Measurements from ENCODE around the gene LZTFL1. TPM values are rescaled to one million over a fixed set of nuclear protein-coding genes. Genes with fewer than 3 reads are reported as not detected.

LZTFL1 gene
- total RNA-seq, 2 donors from 2014 or later = 12.5 to 14.5 TPM

GRCh38 chr3:45796902-45797637 lies 44.8 kb downstream of the LZTFL1 start:
- intact Hi-C loops (cut with DNase I) = no loop called here
- H3K27ac ChIP-seq = no peak overlapping the region
- TF ChIP-seq POLR2A (IDR thresholded peaks at IDR 0.05) = no peak
- no peak for TF ChIP-seq CTCF (IDR thresholded peaks at IDR 0.05)
- DNase-seq = no peak
- ATAC-seq = no peak
- H3K4me3 ChIP-seq = no peak overlapping the region
- H3K9me3 ChIP-seq = no peaks in the 10 kb centered on the region
- H3K27me3 ChIP-seq = peaks cover 0 to 9% of the 10 kb centered on the region in 2 donors
- H3K36me3 ChIP-seq (replicated peaks in 1 of 2; ENCODE audit: insufficient read depth in 1 of 2, low read depth in 2 of 2) = no peaks in the 10 kb centered on the region
- WGBS, 2 donors = 56 to 62% methylated on average over 13 of the region's 13 CpGs
- peaks cover 33% of the 10 kb centered on the region for H3K4me1 ChIP-seq

- peak in 2 of 3 donors; percentile 31 to 37 for TF ChIP-seq POLR2A (IDR thresholded peaks at IDR 0.05)
- TF ChIP-seq CTCF (IDR thresholded peaks at IDR 0.05) = no peak
- peak; percentile 25 to 41 (median 36) for DNase-seq
- Histone ChIP-seq H3K9me3 (no peaks in the 10 kb centered on the region), H3K4me3 (peak within 1 kb of the TSS in 1 of 2 donors; percentile 33), H3K27ac (peak within 1 kb of the TSS; percentile 15 to 78 (median 48)), H3K27me3 (peaks cover 0 to 9% of the 10 kb centered on the region in 2 donors), H3K4me1 (peaks cover 41% of the 10 kb centered on the region), H3K36me3 (replicated peaks in 1 of 2; ENCODE audit: insufficient read depth in 1 of 2, low read depth in 2 of 2) (no peaks in the 10 kb centered on the region)
- peak; percentile 34 for ATAC-seq
- intact Hi-C loops (cut with DNase I) = no loop called here
- 3 to 5% methylated on average over 33 to 72 of the region's 91 CpGs for WGBS, 2 donors
Observed at GRCh38 chr3:45795882-45796765, 45.8 kb downstream of the LZTFL1 start, which contains the start of gene SLC6A20. Gene SLC6A20 (minus strand): TSS chr3:45796536. CDS start chr3:45796419, 117 bp downstream.

GRCh38 chr3:45795509-45795881 lies 46.4 kb downstream of the LZTFL1 start:
- Histone ChIP-seq H3K4me3 (no peak overlapping the region), H3K4me1 (peaks cover 41% of the 10 kb centered on the region), H3K9me3 (no peaks in the 10 kb centered on the region), H3K36me3 (replicated peaks in 1 of 2; ENCODE audit: insufficient read depth in 1 of 2, low read depth in 2 of 2) (no peaks in the 10 kb centered on the region), H3K27ac (peak overlapping the region in 2 of 4 donors; percentile 61 to 78), H3K27me3 (peaks cover 0 to 9% of the 10 kb centered on the region in 2 donors)
- TF ChIP-seq POLR2A (IDR thresholded peaks at IDR 0.05) = no peak
- TF ChIP-seq CTCF (IDR thresholded peaks at IDR 0.05) = no peak
- intact Hi-C loops (cut with DNase I) = no loop called here
- DNase-seq (no peak), ATAC-seq (no peak)
- 42% methylated on average over 14 of the region's 14 CpGs for WGBS, 2 donors

GRCh38 chr3:45794660-45795059 lies 47.3 kb downstream of the LZTFL1 start:
- no peak for ATAC-seq
- H3K27ac ChIP-seq = peak overlapping the region in 2 of 4 donors; percentile 72 to 78
- no peak for DNase-seq
- WGBS, 2 donors = 83 to 93% methylated on average over 1 of the region's 1 CpG
- H3K4me3 ChIP-seq = no peak overlapping the region
- TF ChIP-seq CTCF (IDR thresholded peaks at IDR 0.05) (no peak), POLR2A (IDR thresholded peaks at IDR 0.05) (no peak)
- H3K9me3 ChIP-seq = no peaks in the 10 kb centered on the region
- H3K36me3 ChIP-seq (replicated peaks in 1 of 2; ENCODE audit: insufficient read depth in 1 of 2, low read depth in 2 of 2) = no peaks in the 10 kb centered on the region
- H3K4me1 ChIP-seq = peaks cover 41% of the 10 kb centered on the region
- peaks cover 0 to 9% of the 10 kb centered on the region in 2 donors for H3K27me3 ChIP-seq
- intact Hi-C loops (cut with DNase I) = no loop called here

All from body of pancreas (tissue), 4 donors.